ENCODE measurements around the gene NEK7. TPM values are rescaled to one million over a fixed set of nuclear protein-coding genes. Genes with fewer than 3 reads are reported as not detected.

The NEK7 gene
- polyA plus RNA-seq, 1 donor from 2014 or later = 3.3 TPM

- Histone ChIP-seq H3K36me3 (ENCODE audit: insufficient read depth, low read length) (no peaks in the 10 kb centered on the region), H2AFZ (ENCODE audit: low read depth, low read length) (no peak overlapping the region), H3K9me2 (ENCODE audit: insufficient read depth, low read length) (no peaks in the 10 kb centered on the region), H3F3A (ENCODE audit: insufficient read depth, low read length, poor library complexity, severe bottlenecking) (no peaks in the 10 kb centered on the region), H3K27me3 (ENCODE audit: insufficient read depth, low read depth, low read length) (no peaks in the 10 kb centered on the region), H4K20me1 (ENCODE audit: insufficient read depth) (no peaks in the 10 kb centered on the region), H3K9ac (ENCODE audit: low read length) (no peak overlapping the region), H3K79me2 (replicated peaks; ENCODE audit: insufficient read depth, low read length) (no peaks in the 10 kb centered on the region), H3K9me3 (ENCODE audit: low read length) (no peaks in the 10 kb centered on the region), H3K27ac (ENCODE audit: low read length) (no peak overlapping the region), H3K4me3 (ENCODE audit: low read length) (no peak overlapping the region), H3K4me2 (ENCODE audit: low read length) (no peak overlapping the region)
- TF ChIP-seq CTCF (IDR thresholded peaks at IDR 0.05; ENCODE audit: poor library complexity, severe bottlenecking) = no peak
Measured at GRCh38 chr1:198122693-198123092, 34.1 kb upstream of the NEK7 start.

GRCh38 chr1:198123133-198123532 is 33.7 kb upstream of the NEK7 start:
- TF ChIP-seq TAF1 (IDR thresholded peaks at IDR 0.05; ENCODE audit: low read depth) (no peak), POLR2AphosphoS5 (IDR thresholded peaks at IDR 0.05) (no peak), SMC3 (conservative IDR thresholded peaks at IDR 0.05; ENCODE audit: poor library complexity) (no peak), REST (IDR thresholded peaks at IDR 0.05; ENCODE audit: borderline replicate concordance) (no peak), EP300 (conservative IDR thresholded peaks at IDR 0.05; ENCODE audit: poor library complexity, severe bottlenecking) (no peak), CTCF (IDR thresholded peaks at IDR 0.05; ENCODE audit: poor library complexity, severe bottlenecking) (no peak), RAD21 (conservative IDR thresholded peaks at IDR 0.05) (no peak), EZH2 (IDR thresholded peaks at IDR 0.05; ENCODE audit: borderline replicate concordance, insufficient read depth, low read length, poor library complexity, severe bottlenecking) (no peak), MXI1 (conservative IDR thresholded peaks at IDR 0.05; ENCODE audit: poor library complexity, severe bottlenecking) (no peak)
- H3K4me2 ChIP-seq (ENCODE audit: low read length) = no peak overlapping the region
- H3K36me3 ChIP-seq (ENCODE audit: insufficient read depth, low read length) = no peaks in the 10 kb centered on the region
- H3K9me3 ChIP-seq (ENCODE audit: low read length) = no peaks in the 10 kb centered on the region
- no peaks in the 10 kb centered on the region for H3F3A ChIP-seq (ENCODE audit: insufficient read depth, low read length, poor library complexity, severe bottlenecking)
- H3K9me2 ChIP-seq (ENCODE audit: insufficient read depth, low read length) = no peaks in the 10 kb centered on the region
- no peaks in the 10 kb centered on the region for H3K27me3 ChIP-seq (ENCODE audit: insufficient read depth, low read depth, low read length)
- no peaks in the 10 kb centered on the region for H4K20me1 ChIP-seq (ENCODE audit: insufficient read depth)
- no peak overlapping the region for H3K9ac ChIP-seq (ENCODE audit: low read length)
- no peak overlapping the region for H3K4me3 ChIP-seq (ENCODE audit: low read length)
- H3K27ac ChIP-seq (ENCODE audit: low read length) = no peak overlapping the region
- H2AFZ ChIP-seq (ENCODE audit: low read depth, low read length) = no peak overlapping the region
- H3K79me2 ChIP-seq (replicated peaks; ENCODE audit: insufficient read depth, low read length) = no peaks in the 10 kb centered on the region

Measured in neural cell (in vitro differentiated cells).